HEK293 (cell line): Measurements from ENCODE around the gene ZNF775.

Experiments
- HIC1 ChIP-seq: fragments of 450-650 bp; formaldehyde crosslinking; IDR thresholded peaks from 2 replicates; pipeline ENCODE4 v1.5.1; 2016; ENCODE audit warnings: missing biosample characterization, missing genetic modification characterization
- OSR2 ChIP-seq: fragments of 450-650 bp; formaldehyde crosslinking; IDR thresholded peaks from 2 replicates; pipeline ENCODE4 v1.5.1; 2016; ENCODE audit warnings: missing biosample characterization, missing genetic modification characterization
- SCRT1 ChIP-seq: fragments of 450-650 bp; formaldehyde crosslinking; IDR thresholded peaks from 2 replicates; pipeline ENCODE4 v1.5.1; 2016; ENCODE audit warnings: missing biosample characterization, missing genetic modification characterization, borderline replicate concordance
- SETDB1 ChIP-seq: IDR thresholded peaks from one replicate; pipeline ENCODE4 v1.6.1; 2017; ENCODE audit warnings: mild to moderate bottlenecking, low read length, moderate library complexity, mixed read lengths; ENCODE audit not compliant: insufficient read length
- WT1 ChIP-seq: fragments of 450-650 bp; formaldehyde crosslinking; IDR thresholded peaks from 2 replicates; pipeline ENCODE4 v1.5.1; 2016; ENCODE audit warnings: missing biosample characterization, missing genetic modification characterization
- ZBTB11 ChIP-seq: fragments of 450-650 bp; formaldehyde crosslinking; conservative IDR thresholded peaks from 2 replicates; pipeline ENCODE4 v1.5.1; 2016; ENCODE audit warnings: low read depth, missing biosample characterization, missing genetic modification characterization
- ZBTB49 ChIP-seq: fragments of 450-650 bp; formaldehyde crosslinking; IDR thresholded peaks from 2 replicates; pipeline ENCODE4 v1.5.1; 2016; ENCODE audit warnings: missing biosample characterization, missing genetic modification characterization, low read depth
- ZFP3 ChIP-seq: fragments of 450-650 bp; formaldehyde crosslinking; IDR thresholded peaks from 2 replicates; pipeline ENCODE4 v1.5.1; 2016; ENCODE audit warnings: low read depth, missing biosample characterization, missing genetic modification characterization
- ZFP69B ChIP-seq: fragments of 450-650 bp; formaldehyde crosslinking; IDR thresholded peaks from 2 replicates; pipeline ENCODE4 v1.5.1; 2016; ENCODE audit warnings: missing biosample characterization, missing genetic modification characterization
- ZNF223 ChIP-seq: fragments of 450-650 bp; formaldehyde crosslinking; IDR thresholded peaks from 2 replicates; pipeline ENCODE4 v1.5.1; 2016; ENCODE audit warnings: missing biosample characterization, missing genetic modification characterization
- ZNF266 ChIP-seq: fragments of 450-650 bp; formaldehyde crosslinking; IDR thresholded peaks from 2 replicates; pipeline ENCODE4 v1.5.1; 2016; ENCODE audit warnings: missing biosample characterization, missing genetic modification characterization, low read depth
- ZNF280C ChIP-seq: fragments of 450-650 bp; formaldehyde crosslinking; IDR thresholded peaks from 2 replicates; pipeline ENCODE4 v1.5.1; 2016; ENCODE audit warnings: missing biosample characterization, missing genetic modification characterization
- ZNF302 ChIP-seq: fragments of 450-650 bp; formaldehyde crosslinking; IDR thresholded peaks from 2 replicates; pipeline ENCODE4 v1.5.1; 2016; ENCODE audit warnings: missing biosample characterization, missing genetic modification characterization, low read depth
- ZNF350 ChIP-seq: fragments of 450-650 bp; formaldehyde crosslinking; IDR thresholded peaks from 2 replicates; pipeline ENCODE4 v1.5.0; 2017; ENCODE audit warnings: missing biosample characterization, mild to moderate bottlenecking, missing genetic modification characterization
- ZNF423 ChIP-seq: fragments of 450-650 bp; formaldehyde crosslinking; IDR thresholded peaks from 2 replicates; pipeline ENCODE4 v1.5.1; 2016; ENCODE audit warnings: missing biosample characterization, missing genetic modification characterization
- ZNF426 ChIP-seq: fragments of 450-650 bp; formaldehyde crosslinking; IDR thresholded peaks from 2 replicates; pipeline ENCODE4 v1.5.1; 2017; ENCODE audit warnings: missing biosample characterization, missing genetic modification characterization, mild to moderate bottlenecking, inconsistent platforms, moderate library complexity
- ZNF488 ChIP-seq: fragments of 450-650 bp; formaldehyde crosslinking; IDR thresholded peaks from 2 replicates; pipeline ENCODE4 v1.5.1; 2016; ENCODE audit warnings: missing biosample characterization, missing genetic modification characterization
- ZNF513 ChIP-seq: fragments of 450-650 bp; IDR thresholded peaks from 2 replicates; pipeline ENCODE4 v1.5.1; 2018; ENCODE audit warnings: missing biosample characterization, missing genetic modification characterization
- ZNF596 ChIP-seq: fragments of 450-650 bp; IDR thresholded peaks from 2 replicates; pipeline ENCODE4 v1.5.0; 2018; ENCODE audit warnings: missing biosample characterization, mild to moderate bottlenecking, missing genetic modification characterization, moderate library complexity
- ZNF610 ChIP-seq: fragments of 450-650 bp; formaldehyde crosslinking; IDR thresholded peaks from 2 replicates; pipeline ENCODE4 v1.5.1; 2016; ENCODE audit warnings: missing biosample characterization, missing genetic modification characterization, borderline replicate concordance
- ZNF692 ChIP-seq: fragments of 450-650 bp; formaldehyde crosslinking; IDR thresholded peaks from 2 replicates; pipeline ENCODE4 v1.5.1; 2016; ENCODE audit warnings: missing biosample characterization, missing genetic modification characterization
- ZNF701 ChIP-seq: fragments of 450-650 bp; formaldehyde crosslinking; IDR thresholded peaks from 2 replicates; pipeline ENCODE4 v1.5.1; 2016; ENCODE audit warnings: missing biosample characterization, missing genetic modification characterization
- ZNF704 ChIP-seq: fragments of 450-650 bp; formaldehyde crosslinking; IDR thresholded peaks from 2 replicates; pipeline ENCODE4 v1.5.1; 2016; ENCODE audit warnings: missing biosample characterization, missing genetic modification characterization

Gene ZNF775

GRCh38 chr7:150360363-150361058 is 18.6 kb upstream of the ZNF775 start (continued):
- TF ChIP-seq ZBTB49 (tag by site-specific recombination) (no peak), ZNF426 (no peak), WT1 (tag by site-specific recombination) (peak; percentile 86), ZNF266 (no peak), ZFP69B (no peak), ZNF488 (tag by site-specific recombination) (no peak), ZNF513 (tag by site-specific recombination) (no peak), ZNF596 (tag by site-specific recombination) (0 out of 2 replicates have a peak, but pooled peaks have one; percentile 19), ZBTB11 (tag by site-specific recombination) (no peak; the same call in 1 of the 2 replicates), ZNF350 (tag by site-specific recombination) (no peak), HIC1 (tag by site-specific recombination) (no peak), SETDB1 (no peak), SCRT1 (no peak), OSR2 (tag by site-specific recombination) (no peak), ZNF704 (tag by site-specific recombination) (no peak), ZNF701 (tag by site-specific recombination) (no peak), ZFP3 (tag by site-specific recombination) (no peak), ZNF302 (tag by site-specific recombination) (no peak), ZNF610 (tag by site-specific recombination) (no peak), ZNF423 (no peak), ZNF692 (tag by site-specific recombination) (no peak), ZNF223 (tag by site-specific recombination) (no peak), ZNF280C (no peak)
